Adrenal gland (tissue), 12 donors: ENCODE results near the gene TMEM100. TPM values are rescaled to one million over a fixed set of nuclear protein-coding genes. Genes with fewer than 3 reads are reported as not detected.
A peak's percentile ranks its signal among the peaks of the same experiment; 100 is the strongest.

Experiments
- DNase-seq, 7 donors: peaks; one replicate each; pipeline ENCODE4 v3.0.0-alpha.2; 2019 to 2020
- H3K27ac ChIP-seq, 5 donors: fragments of 200-600 bp; sonication (generic) in 4 of 5; 1 replicate in 3 of 5; 2 replicates in 2 of 5; pipeline versions ENCODE4 v1.5.1 to v1.8.0; 2016 to 2020; ENCODE audit warnings: mild to moderate bottlenecking in 1 of 5
- H3K27me3 ChIP-seq: fragments of 200-600 bp; 2 replicates; pipeline ENCODE4 v1.8.0; 2021
- H3K36me3 ChIP-seq, 2 donors: fragments of 200-600 bp; replicated peaks in 1 of 2; 1 replicate in 1 of 2; 2 replicates in 1 of 2; pipeline versions ENCODE4 v1.5.1 to v1.8.0; 2018 to 2022
- H3K4me1 ChIP-seq, 2 donors: fragments of 200-600 bp; replicated peaks in 1 of 2; 1 replicate in 1 of 2; 2 replicates in 1 of 2; pipeline versions ENCODE4 v1.5.1 to v1.8.0; 2018 to 2021
- H3K4me3 ChIP-seq, 4 donors: fragments of 200-600 bp; sonication (generic) in 3 of 4; one replicate each; pipeline ENCODE4 v1.5.1; 2016 to 2018
- H3K9me3 ChIP-seq, 3 donors: fragments of 200-600 bp; sonication (generic) in 1 of 3; replicated peaks in 1 of 3; 1 replicate in 2 of 3; 2 replicates in 1 of 3; pipeline versions ENCODE4 v1.5.1 to v1.8.0; 2016 to 2021
- CTCF ChIP-seq, 6 experiments: fragments of 450-650 bp in 4 of 6; fragments of 200-600 bp in 2 of 6; sonication (generic) in 1 of 6; IDR thresholded peaks; 1 replicate in 5 of 6; 2 replicates in 1 of 6; pipeline versions ENCODE4 v1.5.1 to v1.8.0; 2016 to 2021; ENCODE audit warnings: antibody characterized with exemption in 6 of 6, mild to moderate bottlenecking in 2 of 6, moderate library complexity in 1 of 6
- POLR2A ChIP-seq, 2 donors: fragments of 450-650 bp; IDR thresholded peaks; one replicate each; pipeline ENCODE4 v1.6.1; 2017; ENCODE audit warnings: antibody characterized with exemption in 2 of 2, mild to moderate bottlenecking in 2 of 2, moderate library complexity in 1 of 2
- WGBS, 4 donors: extraction: QIAGEN DNeasy Blood & Tissue Kit in 2 of 4; methylation state at CpG; one replicate each; pipeline versions ENCODE4 v1.1.5 to v1.1.7; 2013 to 2017; 5-methylcytosine and 5-hydroxymethylcytosine counted together
- intact Hi-C, 2 donors: fragments of 100-400 bp; cut with DNase I; formaldehyde crosslinking; loops; one replicate each; pipeline versions ENCODE4 v1.14.1 to v1.15.0; 2022 to 2023
- polyA plus RNA-seq, 3 donors: library from polyadenylated mRNA; stranded (reverse); fragments of 200-250 nt in 2 of 3; fragments of 350-450 nt in 1 of 3; fragmentation: Illumina TruSeq in 1 of 3; extraction: RNeasy Lipid Tissue Mini Kit (QIAGEN cat#74804) in 1 of 3; gene quantifications; one replicate each; pipeline ENCODE4 v1.2.3, GENCODE V29; 2013 to 2014
- total RNA-seq, 9 donors: library from RNA; depleted of rRNA in 4 of 9; stranded (reverse); fragments of >200 nt in 4 of 9; fragments of 120-200 nt in 1 of 9; fragmentation: NEBNext Ultra II Directional in 1 of 9; extraction: Animal tissue kit (Norgen Biotek cat#: 25700) in 1 of 9; gene quantifications; one replicate each; pipeline versions ENCODE4 v1.1.0 to v1.2.4, GENCODE V29; 2013 to 2023
- donor health status: healthy with polysubstance abuse.
- donor health status: Bipolar disorder and iron deficiency.
- donor health status: DM: yes; HTN: yes; CAD: no.
- donor health status: DM: no; HTN: no; CAD: no.
- donor health status: DM: no; HTN: no; CAD: no.
- donor health status: DM: yes; HTN: yes; CAD: no.

The TMEM100 gene
- total and polyA plus RNA-seq, 12 donors = 1.3 to 11.5 (median 2.6) TPM

- peak in 1 of 7 donors; percentile 44 for DNase-seq
- intact Hi-C loops = no loop called here
- no peaks in the 10 kb centered on the region for H3K9me3 ChIP-seq
- no peak overlapping the region for H3K4me3 ChIP-seq
- TF ChIP-seq POLR2A (IDR thresholded peaks at IDR 0.05) (no peak), CTCF (IDR thresholded peaks at IDR 0.05) (no peak)
- no peaks in the 10 kb centered on the region for H3K27me3 ChIP-seq
- no peak overlapping the region for H3K27ac ChIP-seq
- WGBS, 4 donors = 78 to 84% (median 81%) methylated on average over 10 of the region's 10 CpGs
- H3K36me3 ChIP-seq = no peaks in the 10 kb centered on the region
- peaks cover 0 to 6% of the 10 kb centered on the region in 2 donors for H3K4me1 ChIP-seq
These were observed 18.1 kb upstream of the TMEM100 start for GRCh38 chr17:55740511-55741355.

GRCh38 chr17:55737976-55738501 lies 15.4 kb upstream of the TMEM100 start:
- Histone ChIP-seq H3K27me3 (no peaks in the 10 kb centered on the region), H3K36me3 (no peaks in the 10 kb centered on the region), H3K9me3 (no peaks in the 10 kb centered on the region), H3K27ac (no peak overlapping the region), H3K4me1 (peaks cover 5 to 6% of the 10 kb centered on the region in 2 donors), H3K4me3 (no peak overlapping the region)
- DNase-seq = no peak
- no peak for TF ChIP-seq CTCF (IDR thresholded peaks at IDR 0.05)
- TF ChIP-seq POLR2A (IDR thresholded peaks at IDR 0.05) = no peak
- 76 to 90% (median 77%) methylated on average over 4 of the region's 4 CpGs for WGBS, 4 donors
- intact Hi-C loops = no loop called here

GRCh38 chr17:55735731-55736405 lies 13.2 kb upstream of the TMEM100 start:
- peaks cover 0 to 21% of the 10 kb centered on the region in 2 donors for H3K4me1 ChIP-seq
- H3K27ac ChIP-seq = no peak overlapping the region
- peak; percentile 45 to 76 (median 56) for DNase-seq
- TF ChIP-seq CTCF (IDR thresholded peaks at IDR 0.05) (peak; percentile 43 to 73 (median 66)), POLR2A (IDR thresholded peaks at IDR 0.05) (no peak)
- intact Hi-C loops = no loop called here
- no peaks in the 10 kb centered on the region for H3K9me3 ChIP-seq
- H3K27me3 ChIP-seq = no peaks in the 10 kb centered on the region
- no peaks in the 10 kb centered on the region for H3K36me3 ChIP-seq
- 28 to 32% (median 30%) methylated on average over 5 of the region's 5 CpGs for WGBS, 4 donors
- no peak overlapping the region for H3K4me3 ChIP-seq

- H3K27ac ChIP-seq = peak overlapping the region in 1 of 5 donors; percentile 35
- intact Hi-C loops = no loop called here
- peaks cover 0 to 24% of the 10 kb centered on the region in 2 donors for H3K4me1 ChIP-seq
- no peaks in the 10 kb centered on the region for H3K9me3 ChIP-seq
- no peak for TF ChIP-seq CTCF (IDR thresholded peaks at IDR 0.05)
- TF ChIP-seq POLR2A (IDR thresholded peaks at IDR 0.05) = no peak
- no peaks in the 10 kb centered on the region for H3K36me3 ChIP-seq
- no peaks in the 10 kb centered on the region for H3K27me3 ChIP-seq
- no peak overlapping the region for H3K4me3 ChIP-seq
- DNase-seq = no peak
- WGBS, 4 donors = 41 to 56% (median 53%) methylated on average over 4 of the region's 4 CpGs
These were observed 11.6 kb upstream of the TMEM100 start for GRCh38 chr17:55734128-55734781.
